ENCODE measurements around the gene FIBCD1. TPM values are rescaled to one million over a fixed set of nuclear protein-coding genes. Genes with fewer than 3 reads are reported as not detected.

The FIBCD1 gene, protein sequence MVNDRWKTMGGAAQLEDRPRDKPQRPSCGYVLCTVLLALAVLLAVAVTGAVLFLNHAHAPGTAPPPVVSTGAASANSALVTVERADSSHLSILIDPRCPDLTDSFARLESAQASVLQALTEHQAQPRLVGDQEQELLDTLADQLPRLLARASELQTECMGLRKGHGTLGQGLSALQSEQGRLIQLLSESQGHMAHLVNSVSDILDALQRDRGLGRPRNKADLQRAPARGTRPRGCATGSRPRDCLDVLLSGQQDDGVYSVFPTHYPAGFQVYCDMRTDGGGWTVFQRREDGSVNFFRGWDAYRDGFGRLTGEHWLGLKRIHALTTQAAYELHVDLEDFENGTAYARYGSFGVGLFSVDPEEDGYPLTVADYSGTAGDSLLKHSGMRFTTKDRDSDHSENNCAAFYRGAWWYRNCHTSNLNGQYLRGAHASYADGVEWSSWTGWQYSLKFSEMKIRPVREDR
- total RNA-seq, result 1.3 and 5.6 TPM in 2 replicates

DNA sequence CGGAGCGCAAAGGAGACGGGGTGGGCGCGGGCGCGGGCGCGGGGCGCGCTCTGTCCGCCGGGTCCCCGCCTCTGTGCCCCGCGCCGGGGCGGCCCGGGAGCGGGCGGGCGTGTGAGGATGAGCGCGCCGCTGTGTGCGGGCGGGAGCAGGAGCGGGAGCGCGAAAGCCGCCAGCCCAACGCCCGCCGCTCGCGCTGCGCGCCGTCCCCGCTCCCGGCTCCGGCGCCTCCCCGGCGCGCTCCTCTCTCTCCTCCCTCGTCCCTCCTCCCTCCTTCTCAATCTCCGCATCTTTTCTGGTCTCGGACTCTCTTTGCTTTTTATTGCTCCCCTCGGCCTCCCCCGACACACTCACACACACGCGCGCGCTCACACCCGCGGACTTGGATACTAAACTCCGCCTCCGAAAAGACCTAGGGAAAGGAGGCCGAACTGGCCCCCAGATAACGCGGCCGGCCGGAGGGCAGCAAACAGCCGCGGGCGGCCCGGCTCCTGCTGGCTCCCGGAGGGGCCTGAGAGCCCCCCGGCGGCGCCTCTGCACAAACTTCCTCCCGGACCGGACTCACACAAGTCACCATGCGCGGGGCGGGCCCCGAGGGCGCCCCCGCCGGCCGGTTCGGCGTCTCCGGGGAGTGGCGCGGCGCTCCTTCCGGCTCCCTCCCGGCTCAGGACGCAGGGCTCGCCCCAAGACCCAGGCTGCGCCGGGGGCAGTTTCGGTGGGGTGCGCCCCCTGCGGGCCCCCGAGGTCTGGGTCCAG, at the start of gene FIBCD1:
FIBCD1 (minus strand) TSS at position 596 of the 753 bp plus-strand sequence. CDS start 640 bp downstream, outside the sequence.

DNA sequence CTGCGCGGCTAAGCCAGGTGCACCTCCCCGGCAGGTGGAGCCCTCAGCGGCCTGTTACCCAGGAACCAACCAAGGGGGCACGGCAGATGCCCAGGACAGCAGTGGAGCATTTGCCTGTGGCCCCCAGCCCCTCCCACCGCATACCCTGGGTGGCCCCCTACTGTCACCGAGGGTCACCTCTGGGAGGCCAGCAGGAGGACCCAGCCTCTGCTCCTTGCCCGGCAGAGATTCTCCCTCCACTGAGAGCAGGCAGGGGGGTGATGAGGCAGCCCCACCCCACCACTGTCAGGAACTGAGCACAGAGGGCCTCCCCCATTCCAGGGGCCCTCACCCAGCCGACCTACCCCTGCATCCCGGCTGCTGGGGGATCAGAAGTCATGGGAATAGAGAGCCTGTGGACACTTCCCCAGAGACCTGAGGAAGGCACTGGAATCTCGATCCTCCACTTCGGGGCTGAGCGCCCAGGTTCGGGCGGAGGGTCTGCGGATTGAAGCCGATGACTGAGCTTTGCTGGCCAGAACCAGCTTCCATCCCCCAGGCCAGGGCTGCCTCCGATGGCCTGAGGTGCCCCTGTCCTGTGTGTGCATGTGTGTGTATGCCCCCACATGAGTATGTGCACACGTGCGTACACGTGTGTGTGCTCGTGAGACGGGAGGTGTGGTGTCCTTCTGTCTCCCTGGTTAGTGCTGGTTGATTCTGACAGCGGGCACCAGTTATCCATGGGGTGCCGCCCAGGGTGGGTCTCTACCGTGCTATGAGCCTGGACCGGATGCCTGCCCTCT, 42.6 kb downstream of the FIBCD1 start, which contains the start of gene QRFP:
QRFP (minus strand) TSS at position 580 of the 782 bp plus-strand sequence. CDS start 2,974 bp downstream, outside the sequence.

Other genes with a start within 250 kb of the FIBCD1 start
- gene EXOSC2, start 245.5 kb downstream of the FIBCD1 start, total RNA-seq, result 19.3 and 22.7 TPM in 2 replicates
- gene ABL1, start 104.0 kb downstream of the FIBCD1 start, total RNA-seq, result 119 and 147 TPM in 2 replicates
- not detected in 2 replicates for gene QRFP, start 42.4 kb downstream of the FIBCD1 start, total RNA-seq
- 1.8 and 3.7 TPM in 2 replicates for gene LAMC3, start 69.9 kb upstream of the FIBCD1 start, total RNA-seq
- gene AIF1L, start 157.3 kb upstream of the FIBCD1 start, total RNA-seq, result 0.16 and 0.85 TPM in 2 replicates
- gene NUP214, start 186.3 kb upstream of the FIBCD1 start, total RNA-seq, result 18.9 and 20.3 TPM in 2 replicates